HG03558 (cell line): ENCODE results near the gene RTP3.
"Not testable (repeated sequence)": the region's sequence is repeated elsewhere in the genome, so short reads cannot be mapped to it uniquely, and the experiment has no call there.

ENCODE experiments used
- ATAC-seq: cut with Tn5 transposase; IDR thresholded peaks from one replicate; pipeline ENCODE4 v1.9.1; 2021; ENCODE audit warnings: moderate number of reproducible peaks; ENCODE audit not compliant: unreplicated experiment; ENCODE audit errors: extremely low read depth

Gene RTP3

GRCh38 chr3:46512191-46512749 is 14.5 kb downstream of the RTP3 start:
- ATAC-seq: no peak

DNA sequence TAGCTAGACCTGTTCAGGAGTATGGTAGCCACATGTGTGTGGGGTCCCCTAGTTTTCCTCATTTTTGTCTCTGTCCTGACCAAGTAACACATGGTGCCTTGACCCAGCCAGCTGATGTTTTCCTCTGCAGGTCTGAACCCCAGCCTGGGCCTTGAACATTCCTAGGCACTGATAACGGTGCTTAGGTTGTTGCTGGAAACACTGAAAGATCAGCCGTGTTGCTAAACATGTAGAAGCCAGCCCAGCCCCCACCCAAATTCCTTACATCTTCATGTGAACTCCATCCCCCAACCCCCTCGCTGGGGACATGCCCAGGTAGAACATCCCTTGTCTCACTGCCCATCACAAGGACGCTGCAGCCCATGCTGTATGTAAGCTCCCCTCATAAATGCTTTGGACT is 18.7 kb downstream of the RTP3 start:
- ATAC-seq: no peak

DNA sequence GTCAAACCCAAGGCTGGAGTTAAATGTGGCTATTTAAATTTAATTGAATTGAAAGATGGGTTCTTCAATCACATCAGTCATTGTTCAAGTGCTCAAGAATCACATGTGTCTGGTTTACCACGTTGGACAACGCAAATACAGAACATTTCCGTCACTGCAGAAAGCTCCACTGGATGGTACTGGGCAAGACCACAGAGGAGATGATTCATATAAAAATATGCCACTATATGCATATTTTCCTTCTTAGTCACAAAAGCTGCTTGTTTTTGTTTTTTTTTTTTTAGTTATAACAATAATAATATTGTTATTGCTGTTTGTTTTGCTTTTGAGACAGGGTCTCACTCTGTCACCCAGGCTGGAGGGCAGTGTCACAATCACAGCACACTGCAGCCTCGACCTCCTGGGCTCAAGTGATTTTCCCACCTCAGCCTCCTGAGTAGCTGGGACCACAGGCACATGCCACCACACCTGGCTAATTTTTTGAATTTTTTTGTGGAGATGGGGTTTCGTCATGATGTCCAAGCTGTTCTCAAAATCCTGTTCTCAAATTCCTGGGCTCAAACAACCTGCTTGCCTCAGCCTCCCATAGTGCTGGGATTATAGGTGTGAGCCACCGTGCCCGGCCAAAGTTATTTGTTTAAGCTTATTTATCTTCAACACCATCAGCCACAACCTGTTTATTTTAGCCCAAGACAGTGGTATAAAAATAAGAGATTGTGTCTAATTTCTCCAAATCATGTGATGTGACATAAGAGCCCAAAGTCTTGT is 19.4 kb downstream of the RTP3 start:
- ATAC-seq: no peak

- no peak for ATAC-seq
Observed at GRCh38 chr3:46517784-46518181, 20.0 kb downstream of the RTP3 start.

GRCh38 chr3:46519952-46520351 is 22.2 kb downstream of the RTP3 start:
- ATAC-seq: no peak

DNA sequence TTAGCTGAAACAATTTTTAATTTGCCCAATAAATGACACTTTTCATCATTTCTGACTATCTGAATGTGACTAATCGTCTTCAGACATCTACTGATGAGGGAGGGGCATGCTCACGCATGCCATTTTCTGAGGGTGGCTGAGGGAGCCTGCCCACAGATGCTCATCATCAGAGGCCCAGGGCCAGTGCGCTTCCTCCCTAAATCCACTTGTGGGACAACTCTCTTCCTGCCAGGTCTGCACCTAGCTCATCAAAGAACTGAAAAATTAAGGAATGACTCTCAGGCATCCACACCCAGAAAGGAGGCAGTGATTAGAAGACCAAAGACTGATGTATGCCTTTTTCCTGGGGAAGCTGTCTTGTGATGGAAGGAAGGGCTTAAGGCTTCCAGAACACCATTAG is 22.8 kb downstream of the RTP3 start:
- no peak for ATAC-seq

DNA sequence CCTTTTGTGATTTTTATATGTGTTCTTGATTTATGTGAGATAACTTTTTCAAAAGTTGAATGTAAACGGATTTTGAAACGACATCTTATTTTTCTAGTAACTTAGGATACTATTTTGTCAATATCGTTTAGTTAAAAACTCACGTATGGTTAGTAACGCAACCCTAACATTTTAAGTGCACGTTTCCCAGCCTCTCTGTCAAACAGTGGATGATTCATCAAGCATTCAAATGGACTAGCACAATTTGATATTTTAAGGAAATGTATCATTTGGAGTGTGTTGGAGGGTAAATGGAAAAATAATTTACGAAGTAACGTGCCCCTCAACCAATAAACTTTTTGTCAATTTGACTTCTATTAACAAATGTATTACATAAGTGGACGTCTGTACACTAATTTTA is 23.3 kb downstream of the RTP3 start:
- ATAC-seq: no peak

- ATAC-seq: not testable (repeated sequence)
Observed at GRCh38 chr3:46522201-46522600, 24.4 kb downstream of the RTP3 start.

- ATAC-seq: no peak
Observed at GRCh38 chr3:46523556-46523955, 25.8 kb downstream of the RTP3 start.

DNA sequence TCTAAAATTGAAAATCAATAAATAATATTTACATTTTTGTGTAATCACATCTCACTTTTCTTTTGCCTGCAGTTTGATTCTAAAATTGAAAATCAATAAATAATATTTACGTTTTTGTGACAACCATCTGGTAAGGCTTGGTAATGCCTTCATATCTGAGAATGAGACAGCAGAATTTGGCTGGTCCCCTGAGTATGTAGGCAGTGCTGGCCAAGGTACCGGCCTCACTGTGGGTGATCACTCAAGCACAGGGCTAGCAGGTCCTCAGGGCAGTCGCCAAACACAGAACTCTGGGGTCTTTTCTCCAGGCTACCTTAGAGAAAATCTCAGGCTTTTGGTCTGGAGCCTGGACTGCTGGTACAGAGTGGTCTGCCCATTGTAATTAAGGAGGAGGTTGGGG is 26.2 kb downstream of the RTP3 start:
- ATAC-seq: no peak

- ATAC-seq: no peak
Observed at GRCh38 chr3:46524832-46525231, 27.1 kb downstream of the RTP3 start.

- ATAC-seq: no peak
Observed at GRCh38 chr3:46527239-46527638, 29.5 kb downstream of the RTP3 start.

GRCh38 chr3:46533091-46533490 is 35.3 kb downstream of the RTP3 start:
- ATAC-seq: no peak

DNA sequence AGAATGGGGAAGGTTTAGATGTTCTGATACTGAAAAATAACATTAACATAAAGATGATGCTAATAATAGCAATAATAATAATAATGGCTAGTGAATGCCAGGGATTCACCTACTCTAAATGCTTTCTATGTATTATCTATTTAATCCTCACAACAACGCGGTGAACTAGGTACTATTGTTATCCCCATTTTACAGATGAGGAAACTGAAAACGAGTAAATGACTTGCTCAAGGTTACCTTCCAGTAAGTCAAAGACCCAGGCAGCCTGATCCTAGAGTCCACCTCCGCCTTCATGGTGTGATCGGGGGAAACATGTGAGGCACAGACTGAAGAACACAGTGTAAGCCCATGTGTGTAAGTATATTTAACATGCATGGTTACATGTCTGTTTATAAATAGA is 38.0 kb downstream of the RTP3 start:
- no peak for ATAC-seq

- no peak for ATAC-seq
Observed at GRCh38 chr3:46536758-46537157, 39.0 kb downstream of the RTP3 start.

DNA sequence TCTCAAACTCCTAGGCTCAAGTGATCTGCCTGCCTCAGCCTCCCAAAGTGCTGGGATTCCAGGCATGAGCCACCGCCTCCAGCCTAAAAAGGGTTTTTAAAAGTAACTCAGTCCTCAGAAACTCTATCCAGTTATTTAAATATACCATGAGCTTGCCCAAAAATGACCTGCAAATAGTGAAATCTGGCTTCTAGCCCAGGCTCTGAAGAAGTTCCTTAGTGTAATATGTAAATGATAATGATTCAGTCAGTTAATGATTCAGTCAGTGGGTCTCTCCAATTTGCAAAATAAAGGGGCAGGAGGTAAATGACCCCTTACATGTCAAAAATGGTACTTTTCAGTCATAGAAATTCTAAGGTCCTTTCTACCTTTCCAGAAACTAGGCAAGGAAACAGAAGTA is 39.5 kb downstream of the RTP3 start:
- ATAC-seq: no peak

GRCh38 chr3:46537779-46538178 is 40.0 kb downstream of the RTP3 start:
- no peak for ATAC-seq

- ATAC-seq: not testable (repeated sequence)
Observed at GRCh38 chr3:46538425-46538802, 40.6 kb downstream of the RTP3 start.

- ATAC-seq: peak; percentile 60
Observed at GRCh38 chr3:46538803-46539442, 41.1 kb downstream of the RTP3 start.

- ATAC-seq: no peak
Observed at GRCh38 chr3:46539443-46540005, 41.7 kb downstream of the RTP3 start.

DNA sequence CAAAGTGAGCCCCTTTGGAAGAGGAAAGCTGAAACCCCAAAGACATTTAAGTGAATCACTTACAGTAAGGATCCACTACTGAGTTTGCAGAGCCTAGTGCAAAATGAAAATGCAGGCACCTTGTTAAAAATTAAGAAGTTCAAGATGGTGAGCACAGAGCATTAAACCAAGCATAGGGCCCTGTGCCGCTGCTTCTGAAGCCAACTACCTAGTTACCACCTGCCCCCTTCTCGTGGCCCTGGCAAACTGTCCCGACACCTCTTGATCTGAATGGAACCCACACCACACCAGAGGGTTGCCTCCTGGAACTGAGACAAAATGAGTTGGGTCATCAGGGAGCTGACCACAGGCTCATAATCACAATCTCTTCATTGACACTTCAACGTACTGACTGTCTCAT is 42.8 kb downstream of the RTP3 start:
- no peak for ATAC-seq
